ENCODE measurements around the gene AFAP1L2.

AFAP1L2 gene, protein sequence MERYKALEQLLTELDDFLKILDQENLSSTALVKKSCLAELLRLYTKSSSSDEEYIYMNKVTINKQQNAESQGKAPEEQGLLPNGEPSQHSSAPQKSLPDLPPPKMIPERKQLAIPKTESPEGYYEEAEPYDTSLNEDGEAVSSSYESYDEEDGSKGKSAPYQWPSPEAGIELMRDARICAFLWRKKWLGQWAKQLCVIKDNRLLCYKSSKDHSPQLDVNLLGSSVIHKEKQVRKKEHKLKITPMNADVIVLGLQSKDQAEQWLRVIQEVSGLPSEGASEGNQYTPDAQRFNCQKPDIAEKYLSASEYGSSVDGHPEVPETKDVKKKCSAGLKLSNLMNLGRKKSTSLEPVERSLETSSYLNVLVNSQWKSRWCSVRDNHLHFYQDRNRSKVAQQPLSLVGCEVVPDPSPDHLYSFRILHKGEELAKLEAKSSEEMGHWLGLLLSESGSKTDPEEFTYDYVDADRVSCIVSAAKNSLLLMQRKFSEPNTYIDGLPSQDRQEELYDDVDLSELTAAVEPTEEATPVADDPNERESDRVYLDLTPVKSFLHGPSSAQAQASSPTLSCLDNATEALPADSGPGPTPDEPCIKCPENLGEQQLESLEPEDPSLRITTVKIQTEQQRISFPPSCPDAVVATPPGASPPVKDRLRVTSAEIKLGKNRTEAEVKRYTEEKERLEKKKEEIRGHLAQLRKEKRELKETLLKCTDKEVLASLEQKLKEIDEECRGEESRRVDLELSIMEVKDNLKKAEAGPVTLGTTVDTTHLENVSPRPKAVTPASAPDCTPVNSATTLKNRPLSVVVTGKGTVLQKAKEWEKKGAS

DNA sequence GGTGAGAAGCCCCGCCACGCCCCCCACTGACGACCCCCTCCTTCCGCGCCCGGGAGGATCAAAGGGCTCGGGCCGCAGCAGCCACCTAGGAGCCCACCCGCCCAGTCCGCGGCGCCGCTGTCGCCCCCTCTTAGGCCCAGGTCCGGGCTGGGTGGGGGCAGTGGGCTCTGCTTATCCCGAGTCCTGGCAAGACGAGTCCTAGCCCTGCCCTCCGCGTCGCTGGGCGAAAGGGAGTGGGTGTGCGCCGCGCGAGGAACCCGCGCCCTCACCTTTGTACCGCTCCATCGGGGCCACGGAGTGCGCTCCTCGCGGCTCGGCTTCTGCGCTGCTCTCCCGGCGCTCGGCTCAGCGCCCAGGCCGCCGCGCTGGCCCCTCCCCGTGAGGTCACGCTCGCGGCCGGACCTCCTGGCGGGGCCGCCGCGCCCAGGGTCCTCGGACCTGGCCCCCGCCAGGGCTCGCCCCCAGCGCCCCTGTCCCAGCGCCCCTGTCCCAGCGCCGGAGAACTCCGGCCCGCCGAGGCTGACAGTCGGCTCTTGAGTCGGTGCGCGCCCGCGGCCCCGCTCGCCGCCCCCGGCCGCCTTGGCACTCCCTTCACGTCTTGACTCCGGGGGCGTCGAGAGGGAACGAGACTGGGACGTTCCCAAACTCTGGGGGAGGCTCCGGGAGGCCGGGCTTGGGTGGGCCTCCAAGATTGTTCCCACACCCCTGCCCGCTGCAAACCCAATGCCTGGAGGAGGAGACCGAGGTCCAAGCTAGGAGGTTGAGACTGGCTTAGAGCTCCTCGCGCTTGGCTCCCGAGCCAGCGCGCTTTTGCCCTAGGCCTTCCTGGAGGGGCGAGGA lies at the start of gene AFAP1L2:
Gene AFAP1L2, minus strand, starts transcription at position 332 of the 840 bp plus-strand sequence. Its CDS starts 47 bp downstream, at position 285.
- peak in 21 of 42 donors; percentile 18 to 68 (median 34) for DNase-seq
- intact Hi-C loops (cut with DNase I): no loop called here

DNA sequence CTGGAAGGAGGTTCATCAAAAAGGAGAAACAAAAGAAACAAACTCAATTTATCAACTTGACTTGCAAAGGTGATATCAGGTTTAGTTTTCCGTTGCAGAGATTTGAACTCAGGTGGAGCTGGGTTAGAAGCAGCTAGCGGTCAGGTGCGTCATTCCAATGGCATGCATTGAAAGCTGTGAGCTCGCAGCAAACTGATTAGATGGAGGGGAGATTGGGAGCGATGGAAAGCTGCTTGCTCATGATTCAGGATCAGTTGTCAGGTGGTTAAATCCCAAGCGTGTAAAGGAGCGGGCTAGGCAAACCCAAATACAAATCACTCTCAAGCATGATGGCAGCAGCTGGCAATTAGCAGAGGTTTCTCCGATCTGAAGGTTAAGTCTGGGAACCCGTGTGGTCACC lies 49.3 kb upstream of the AFAP1L2 start:
- intact Hi-C loops (cut with DNase I): no loop called here
- DNase-seq: no peak

DNA sequence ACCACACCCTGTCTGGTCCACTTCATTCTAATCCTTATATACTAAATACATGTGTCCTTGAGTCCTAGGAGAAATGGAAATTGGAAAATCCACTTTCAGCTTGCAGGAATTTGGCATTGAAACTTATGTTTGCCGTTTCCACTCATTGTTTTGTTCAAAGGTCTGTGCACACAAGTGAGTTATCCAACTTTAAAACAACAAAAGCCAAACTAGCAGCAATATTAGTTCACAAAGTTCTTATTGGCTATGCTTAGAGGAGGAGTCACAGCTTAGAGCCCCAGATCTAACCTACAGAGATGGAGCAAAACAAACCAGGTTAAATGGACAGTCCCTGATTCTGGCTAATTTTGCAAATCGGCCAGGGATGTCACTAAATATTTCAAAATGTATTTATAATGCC lies 44.6 kb upstream of the AFAP1L2 start:
- intact Hi-C loops (cut with DNase I): no loop called here
- DNase-seq: no peak

DNA sequence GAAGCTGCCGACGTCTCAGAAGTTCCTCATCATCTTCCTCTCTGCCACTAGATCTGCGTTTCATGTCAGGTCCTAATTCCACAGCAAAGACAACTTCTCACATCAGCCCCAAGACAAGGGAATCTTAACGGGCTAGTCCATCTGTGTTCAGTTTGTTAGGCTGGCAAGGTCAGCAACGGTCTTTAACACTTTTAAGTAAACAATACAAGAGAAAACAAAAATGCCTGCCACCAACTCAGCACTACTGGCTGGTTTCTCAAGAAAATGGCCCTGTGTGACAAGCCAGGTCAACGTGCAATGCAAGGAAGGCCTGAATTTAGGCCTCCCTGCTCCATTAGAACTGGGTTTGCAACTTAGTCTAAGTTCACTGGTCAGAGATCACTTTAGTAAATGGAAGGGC lies 41.0 kb upstream of the AFAP1L2 start:
- intact Hi-C loops (cut with DNase I): no loop called here
- DNase-seq: no peak

DNA sequence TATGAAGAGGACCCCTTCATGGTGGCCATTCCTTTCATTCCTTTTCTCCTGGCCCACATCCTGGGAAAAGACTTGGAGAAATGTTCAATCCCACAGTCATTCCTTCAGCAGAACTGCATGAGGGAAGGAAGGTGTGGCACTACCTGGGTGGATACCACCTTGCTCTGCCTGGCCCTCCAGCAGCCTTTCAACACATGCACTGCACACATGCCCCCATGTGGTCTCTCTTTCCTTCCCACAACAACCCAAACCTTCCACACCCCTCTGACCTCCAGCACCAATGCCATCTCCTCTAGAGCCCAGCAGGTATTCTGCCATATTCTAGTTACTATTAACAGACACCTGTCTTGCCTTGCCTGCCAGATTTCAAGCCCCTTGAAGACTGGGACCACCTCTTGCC lies 40.5 kb upstream of the AFAP1L2 start:
- intact Hi-C loops (cut with DNase I): no loop called here
- DNase-seq: no peak

DNA sequence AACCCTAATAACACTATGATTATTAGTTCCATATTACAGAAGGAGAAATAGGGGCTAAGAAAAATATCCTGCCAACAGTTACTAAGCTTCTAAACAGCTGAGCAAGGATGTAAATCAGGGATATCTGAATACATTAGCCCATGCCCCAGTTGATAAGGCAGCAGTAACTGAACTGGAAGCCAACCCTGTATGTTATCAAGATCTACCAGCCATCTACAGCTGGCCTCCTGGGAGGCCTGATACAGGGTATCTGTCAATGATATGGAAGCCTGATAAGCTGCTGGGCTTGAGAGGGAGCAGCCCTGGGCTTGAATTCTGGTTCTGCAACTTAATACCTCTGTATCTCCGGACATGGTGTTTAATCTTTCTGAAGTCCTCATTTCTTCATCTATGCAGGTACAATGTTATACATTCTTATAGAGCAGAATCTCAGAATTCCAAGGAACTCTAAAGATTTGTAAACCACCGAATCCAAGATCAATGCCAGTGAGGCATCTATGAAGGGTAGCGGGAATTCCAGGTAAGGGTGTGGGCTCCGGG lies 37.9 kb upstream of the AFAP1L2 start:
- DNase-seq: no peak
- intact Hi-C loops (cut with DNase I): no loop called here

DNA sequence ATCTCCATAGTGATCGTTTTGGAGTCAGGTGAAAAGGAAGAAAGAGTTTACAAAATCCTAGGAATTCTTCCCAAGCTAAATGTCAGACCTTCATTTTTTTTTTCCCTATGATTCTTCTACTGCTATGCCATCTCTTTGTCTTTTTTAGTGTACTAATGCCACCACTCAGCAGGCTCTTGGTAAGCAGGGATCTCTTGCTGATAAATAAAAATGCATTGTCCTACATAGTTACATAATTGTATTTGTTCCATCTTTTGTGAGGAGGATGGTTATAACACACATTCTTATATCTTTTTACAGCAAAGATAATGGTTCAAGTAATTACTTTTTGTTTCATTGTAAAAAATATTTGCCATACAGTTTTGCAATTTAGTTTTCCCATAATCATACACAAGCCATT lies 36.8 kb upstream of the AFAP1L2 start:
- intact Hi-C loops (cut with DNase I): no loop called here
- DNase-seq: no peak

DNA sequence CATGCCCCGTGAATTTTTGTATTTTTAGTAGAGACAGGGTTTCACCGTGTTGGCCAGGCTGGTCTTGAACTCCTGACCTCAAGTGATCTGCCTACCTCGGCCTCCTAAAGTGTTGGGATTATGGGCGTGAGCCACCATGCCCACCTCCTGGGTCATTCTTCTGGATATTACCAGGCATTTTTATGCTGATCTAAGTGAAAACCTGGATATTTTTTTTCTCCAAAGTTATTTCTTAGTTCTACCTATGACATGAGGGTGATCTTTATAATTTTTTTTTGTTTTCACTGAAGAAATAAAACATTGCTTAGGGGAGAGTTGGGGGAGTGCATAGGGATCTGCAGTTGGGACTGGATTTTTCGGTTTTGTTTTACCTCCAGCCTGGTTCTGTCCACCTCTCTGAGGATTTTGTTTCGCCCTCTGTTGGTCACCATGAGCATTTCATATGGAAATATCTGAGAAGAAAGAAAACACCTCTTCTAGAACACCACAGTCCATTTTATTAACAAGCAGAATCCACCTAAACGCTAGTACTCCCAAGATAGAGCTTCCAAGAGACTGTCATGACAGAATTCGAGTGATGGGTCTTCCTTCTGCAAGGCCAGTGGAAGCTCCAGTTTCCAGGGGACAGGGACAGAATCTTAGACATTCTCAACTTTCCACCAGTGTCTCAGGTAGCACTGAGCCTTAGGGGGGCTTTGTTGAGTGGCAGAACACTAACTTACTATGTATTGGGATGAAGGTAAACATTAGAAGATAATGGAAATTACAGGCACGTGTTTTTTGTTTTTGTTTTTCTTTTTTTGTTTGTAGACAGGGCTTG lies 33.4 kb upstream of the AFAP1L2 start:
- intact Hi-C loops (cut with DNase I): no loop called here
- no peak for DNase-seq

DNA sequence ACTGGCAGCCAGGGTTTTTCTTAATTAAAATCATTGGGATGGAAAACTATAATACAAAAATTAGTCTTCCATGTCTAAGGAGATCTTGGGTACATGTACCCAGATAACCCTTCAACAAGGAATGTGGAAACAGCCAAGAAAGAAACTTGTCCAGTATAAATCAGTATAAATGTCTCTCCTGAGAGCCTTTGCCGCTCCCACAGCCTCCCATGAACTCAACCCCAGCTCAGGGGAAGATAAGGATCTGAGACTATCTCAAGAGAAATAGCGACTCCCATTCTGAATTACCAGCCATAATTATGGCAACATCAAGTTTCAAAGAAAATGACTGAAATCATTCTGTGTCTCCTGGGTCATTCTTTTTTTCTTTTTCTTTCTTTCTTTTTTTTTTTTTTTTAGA lies 32.6 kb upstream of the AFAP1L2 start:
- intact Hi-C loops (cut with DNase I): no loop called here

DNA sequence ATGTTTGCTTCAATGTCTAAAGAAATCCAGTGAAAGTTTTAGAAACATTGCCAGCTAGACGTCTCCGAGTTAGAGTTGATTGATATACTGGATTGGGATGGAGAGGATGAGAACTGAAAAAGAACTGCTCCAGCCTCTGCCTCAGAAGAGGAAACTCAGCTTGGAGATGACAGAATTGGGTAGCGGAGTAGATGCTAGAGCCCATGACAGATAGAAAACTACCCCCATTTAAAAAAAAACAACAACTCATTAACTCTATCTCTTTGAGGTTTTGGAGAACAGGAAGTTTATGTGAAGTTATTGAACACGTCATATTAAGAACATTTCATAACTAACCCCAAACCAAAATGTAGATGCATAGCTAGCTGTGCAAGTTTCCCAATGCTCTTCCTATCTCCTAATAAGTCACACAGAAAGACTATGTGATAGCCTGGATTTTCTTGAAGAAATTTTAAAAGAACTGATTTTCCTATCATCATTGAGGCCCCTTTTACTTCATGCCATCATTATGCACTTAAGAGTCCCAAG lies 28.3 kb upstream of the AFAP1L2 start:
- DNase-seq: no peak
- intact Hi-C loops (cut with DNase I): no loop called here

More for the DNA sequence above, 32.6 kb upstream of the AFAP1L2 start:
- DNase-seq: no peak

DNA sequence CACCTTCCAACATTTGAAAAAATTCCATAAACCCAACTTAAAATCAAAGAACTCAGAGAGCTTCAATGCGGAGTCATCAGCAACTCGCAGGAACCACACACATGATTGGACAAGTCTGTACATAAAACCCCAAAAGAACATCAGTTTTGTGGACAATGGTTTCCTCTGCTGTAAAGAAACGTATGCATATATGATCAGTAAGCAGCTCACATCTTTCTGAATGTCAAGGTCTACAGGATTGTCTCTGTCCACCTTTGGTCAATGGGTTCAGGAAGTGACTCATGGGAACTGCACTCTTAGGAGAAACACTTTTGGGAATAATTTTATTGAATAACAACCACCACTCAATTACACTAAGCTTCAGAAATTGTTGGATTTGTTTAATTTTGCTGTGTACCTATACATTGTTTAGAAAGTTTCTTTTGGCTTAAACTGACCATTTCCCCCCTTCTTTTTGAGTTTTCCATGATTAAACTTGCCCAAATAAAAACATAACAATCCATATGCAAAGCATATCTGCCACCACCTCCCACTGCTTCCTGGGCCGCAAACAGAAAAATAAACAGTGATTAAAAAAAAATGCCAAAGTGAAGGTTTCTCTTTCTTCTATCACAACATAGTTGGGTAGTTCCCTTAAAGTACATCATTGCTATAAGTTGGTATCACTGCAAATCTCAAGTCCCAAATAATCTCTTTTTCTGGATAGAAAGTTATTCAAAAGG lies 27.3 kb upstream of the AFAP1L2 start:
- DNase-seq: no peak

DNA sequence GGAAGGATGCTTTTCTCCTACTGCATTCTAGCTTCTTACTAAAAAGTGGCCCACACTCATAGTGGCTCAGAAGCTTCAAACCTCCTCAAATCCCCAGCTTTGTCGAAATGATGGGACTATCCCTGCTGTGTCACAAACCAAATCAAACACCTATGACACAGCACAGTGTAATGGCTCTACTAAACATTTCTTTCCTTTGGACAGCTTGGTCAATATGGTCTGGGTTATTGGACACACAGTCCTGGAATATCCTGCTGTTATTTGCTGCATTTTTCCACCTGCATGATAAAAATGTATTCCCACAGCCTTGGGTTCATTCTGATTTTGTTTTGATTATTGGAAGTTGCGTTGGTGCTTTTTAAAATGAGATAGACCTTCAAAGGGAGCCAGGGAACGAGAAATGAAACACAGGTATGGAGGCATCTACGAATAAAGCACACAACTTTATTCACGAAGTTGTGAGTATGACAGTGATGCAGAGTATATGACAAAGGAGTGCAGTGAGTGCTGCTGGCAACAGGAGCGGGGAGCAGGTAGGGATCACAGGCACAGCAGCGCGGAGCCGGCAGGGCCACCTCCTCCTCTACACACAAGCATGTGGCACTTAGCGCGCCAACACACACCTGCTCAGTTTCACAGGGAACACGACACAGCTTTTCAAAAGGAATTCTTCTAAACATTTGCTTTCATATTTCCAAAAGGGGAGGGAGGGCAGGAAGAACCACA lies 26.5 kb upstream of the AFAP1L2 start:
- DNase-seq: no peak
- intact Hi-C loops (cut with DNase I): no loop called here

More for the DNA sequence above, 27.3 kb upstream of the AFAP1L2 start:
- intact Hi-C loops (cut with DNase I): no loop called here

DNA sequence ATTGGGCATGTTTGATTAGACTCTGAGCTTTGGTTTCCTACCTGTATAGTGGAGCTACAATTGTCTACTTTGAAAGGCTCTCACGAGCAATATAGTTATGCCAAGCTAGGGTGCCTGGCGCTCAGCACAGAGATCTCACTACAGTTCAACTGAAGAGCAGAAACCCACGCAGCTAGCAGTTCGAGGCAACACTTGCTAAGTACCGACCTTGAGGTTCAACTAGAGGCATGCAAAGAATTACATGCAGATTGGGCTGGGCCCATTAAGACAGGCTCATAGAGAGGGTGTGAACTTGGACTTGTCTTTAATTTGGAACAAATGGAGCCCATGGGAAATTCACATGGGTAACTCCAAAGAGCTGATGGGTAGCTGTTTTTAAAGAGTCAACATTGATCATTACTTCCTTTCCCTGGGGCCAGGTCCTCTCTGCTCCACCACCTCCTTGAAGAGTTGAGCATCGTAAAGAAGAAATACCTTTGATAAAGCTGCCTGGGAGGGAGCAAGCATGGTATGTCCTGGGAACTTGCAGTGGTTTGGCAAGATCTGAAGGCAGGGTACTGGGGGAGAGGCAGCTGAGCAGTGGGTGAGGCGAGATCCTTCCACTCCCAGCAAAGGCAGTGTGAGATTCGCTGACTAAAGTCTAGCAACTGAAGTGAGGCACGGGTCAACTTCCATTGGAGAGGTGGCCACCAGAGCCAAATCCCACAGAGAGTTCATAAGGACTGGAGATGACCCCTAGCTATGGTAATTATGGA lies 25.5 kb upstream of the AFAP1L2 start:
- DNase-seq: no peak
- intact Hi-C loops (cut with DNase I): no loop called here

DNA sequence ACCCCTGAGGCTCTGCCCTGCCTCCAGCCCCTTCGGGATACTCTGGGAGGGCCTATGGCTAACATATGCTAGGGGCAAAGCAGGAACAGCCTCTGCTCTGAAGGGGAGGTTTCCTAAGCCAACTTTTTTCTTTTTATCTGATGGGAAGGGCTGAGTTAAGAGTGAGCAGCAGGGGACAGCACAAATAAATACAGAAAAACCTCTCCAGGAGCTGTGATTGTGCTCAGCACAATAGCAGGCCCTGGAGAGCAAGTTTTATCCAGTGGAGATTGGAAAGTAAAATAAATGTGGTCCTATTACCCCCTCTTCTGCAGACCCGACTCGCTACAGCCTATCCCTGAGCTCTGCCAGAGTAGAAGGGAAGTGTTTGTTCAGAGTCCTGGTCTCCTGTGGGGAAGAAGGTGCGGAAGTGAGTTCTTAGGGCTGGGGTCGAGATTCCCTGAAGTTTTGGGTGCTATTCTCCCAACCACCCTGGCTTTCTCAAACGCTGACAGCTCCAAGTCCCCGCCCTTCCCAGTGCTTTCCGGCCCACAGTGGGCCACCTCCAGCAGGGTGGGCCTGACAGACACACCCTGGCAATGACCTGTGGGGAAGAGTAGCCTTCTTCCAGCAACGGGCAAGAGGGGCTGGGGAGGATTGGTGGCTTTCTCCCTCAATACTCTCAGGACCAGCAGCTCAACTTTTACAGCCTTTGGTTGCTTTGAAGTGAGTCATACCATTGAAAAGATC lies 23.0 kb upstream of the AFAP1L2 start:
- intact Hi-C loops (cut with DNase I): no loop called here

DNA sequence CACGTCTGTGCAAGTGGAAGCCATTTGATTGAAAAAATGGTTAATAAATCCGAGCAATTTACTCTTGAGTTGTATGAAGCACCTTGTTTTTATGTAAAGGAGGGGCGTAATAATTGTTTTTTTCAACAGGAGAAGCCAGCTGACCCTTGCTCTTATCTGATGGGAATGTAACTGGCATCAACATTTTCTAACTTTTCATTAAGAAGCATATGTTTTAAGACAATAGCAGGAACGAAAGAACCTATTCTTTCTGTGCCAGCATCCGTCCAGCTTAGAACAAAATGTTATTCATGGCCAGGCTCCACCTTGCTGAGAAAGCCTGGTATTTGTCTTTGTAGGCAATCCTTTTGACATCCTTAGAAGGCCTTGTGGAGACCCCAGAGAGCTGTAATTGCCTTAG lies 22.2 kb upstream of the AFAP1L2 start:
- DNase-seq: no peak
- intact Hi-C loops (cut with DNase I): no loop called here

More for the DNA sequence above, 23.0 kb upstream of the AFAP1L2 start:
- no peak for DNase-seq
